KBM-7 (cell line): ENCODE results near the gene TMEM250.
A peak's percentile ranks its signal among the peaks of the same experiment; 100 is the strongest.
"Not testable (repeated sequence)": the region's sequence is repeated elsewhere in the genome, so short reads cannot be mapped to it uniquely, and the experiment has no call there.

ENCODE experiments used
- DNase-seq: peaks from one replicate; pipeline ENCODE4 v3.0.0-alpha.2; 2015
- in situ Hi-C: fragments of 300-500 bp; cut with MboI; formaldehyde crosslinking; loops from 2 replicates; pipeline ENCODE4 v1.14.3; 2020; ENCODE audit warnings: low sequenced_read_pairs, low pct_unique_long_range_greater_than_20kb, mixed read lengths

Gene TMEM250

DNA sequence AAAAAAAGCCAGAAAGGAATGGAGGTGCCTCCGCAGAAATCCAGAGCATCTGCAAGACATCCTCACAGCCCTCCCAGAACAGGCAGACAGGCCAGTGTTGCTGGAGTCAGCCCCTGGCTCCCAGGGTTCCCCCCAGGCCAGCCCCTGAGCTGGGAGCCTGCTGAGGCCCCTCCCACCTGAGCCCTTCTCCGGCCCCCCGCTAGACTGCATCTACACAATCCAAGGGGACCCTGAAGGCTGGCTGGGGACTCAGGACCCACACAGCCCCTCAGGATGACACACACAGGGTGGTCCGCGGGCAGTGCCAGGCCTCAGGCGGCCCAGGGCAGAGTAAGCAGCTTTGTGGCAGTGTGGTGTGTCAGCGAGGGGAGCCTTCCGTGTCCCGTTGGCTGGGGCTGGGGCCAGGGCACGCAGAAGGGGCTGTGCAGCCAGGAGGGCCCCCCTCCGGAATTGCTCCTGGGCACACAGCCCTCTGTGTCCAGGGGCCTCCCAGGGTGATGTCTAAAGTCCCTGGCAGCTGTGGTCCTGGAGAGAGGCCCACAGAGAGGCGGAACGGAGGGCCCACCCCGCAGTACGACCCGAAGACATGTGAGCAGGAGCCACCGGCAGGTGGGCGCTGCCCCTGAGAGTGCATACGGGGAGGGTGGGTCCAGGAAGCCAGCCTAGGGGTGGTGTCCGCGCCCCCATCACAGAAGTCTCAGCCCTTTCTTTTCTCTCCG is 2.9 kb downstream of the TMEM250 start:
- in situ Hi-C loops: no loop called here
- no peak for DNase-seq

DNA sequence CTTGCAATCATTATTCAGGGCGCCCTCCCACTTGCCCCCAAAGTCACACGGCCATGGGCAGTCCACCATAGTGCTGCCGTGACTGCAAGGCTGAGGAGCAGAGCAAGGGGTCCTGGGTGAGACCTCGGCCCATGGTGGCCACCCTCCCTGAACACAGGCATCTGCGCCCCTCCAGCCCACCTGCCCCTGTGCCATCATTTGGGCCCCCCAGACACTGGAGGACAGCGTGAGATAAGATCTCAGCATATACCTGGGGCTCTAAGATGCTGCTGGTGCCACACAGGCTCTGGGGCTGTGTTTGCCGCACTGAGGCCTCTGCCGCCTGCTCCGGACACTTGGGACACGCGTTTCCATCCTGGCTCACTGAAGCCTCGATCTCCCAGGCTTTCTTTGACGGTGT is 3.5 kb downstream of the TMEM250 start:
- in situ Hi-C loops: no loop called here
- DNase-seq: no peak

DNA sequence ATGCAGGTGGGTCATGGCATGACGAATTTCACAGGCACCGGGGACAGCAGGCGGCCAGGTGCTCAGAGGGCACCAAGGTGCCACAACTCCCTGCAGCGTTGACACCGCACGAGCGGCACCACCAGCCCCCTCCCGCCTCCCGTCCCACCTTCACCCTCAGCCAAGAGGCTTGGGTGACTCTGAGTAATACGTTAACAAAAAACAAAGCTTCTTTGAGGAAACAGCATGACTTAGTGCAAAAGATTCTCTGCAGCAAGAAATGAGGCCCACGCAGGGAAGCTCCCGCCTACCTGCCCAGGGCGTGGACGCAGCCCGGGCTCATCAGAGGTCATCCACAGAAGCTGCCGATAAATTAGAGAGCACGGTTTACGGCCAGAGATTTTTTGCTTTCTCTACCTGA is 4.1 kb downstream of the TMEM250 start:
- no peak for DNase-seq
- in situ Hi-C loops: no loop called here

DNA sequence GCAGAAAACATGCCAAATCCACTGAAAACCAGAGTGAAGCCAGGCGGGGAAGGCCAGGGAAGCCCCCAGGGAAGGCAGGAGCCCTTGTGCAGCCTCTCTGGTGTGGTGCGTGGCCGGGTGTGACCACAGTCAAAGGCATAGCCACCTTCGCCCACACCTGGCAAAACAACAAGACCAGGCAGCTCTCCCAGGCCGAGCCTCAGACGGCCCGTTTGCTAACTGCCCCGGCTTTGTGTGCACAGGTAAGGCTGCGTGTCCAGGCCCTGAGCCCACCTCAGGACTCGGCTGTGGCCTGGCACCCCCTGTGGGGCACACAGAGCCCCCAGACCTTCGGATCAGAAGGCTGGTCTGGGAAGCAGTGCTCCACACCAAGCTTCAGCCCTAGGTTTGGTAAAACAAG is 6.1 kb downstream of the TMEM250 start:
- no peak for DNase-seq
- in situ Hi-C loops: no loop called here

DNA sequence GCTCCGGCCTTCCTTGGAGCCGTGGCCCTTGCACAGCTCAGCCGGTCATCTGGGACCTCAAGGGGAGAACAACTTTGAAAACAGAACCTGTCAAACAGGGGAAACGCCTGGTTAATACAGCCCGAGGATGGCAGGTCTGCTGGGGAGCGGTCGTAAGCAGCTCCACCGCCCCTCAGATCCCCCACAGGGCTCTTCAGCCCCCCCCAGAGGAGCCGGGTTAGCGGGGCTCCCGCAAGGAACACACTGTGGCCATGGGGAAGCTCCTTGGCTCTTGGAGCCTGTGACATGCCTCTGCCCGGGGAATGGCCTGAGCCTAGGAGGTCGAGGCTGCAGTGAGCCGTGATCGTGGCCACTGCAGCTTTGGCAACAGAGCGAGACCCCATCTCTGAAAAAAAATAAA is 6.8 kb downstream of the TMEM250 start:
- DNase-seq: no peak
- in situ Hi-C loops: no loop called here

DNA sequence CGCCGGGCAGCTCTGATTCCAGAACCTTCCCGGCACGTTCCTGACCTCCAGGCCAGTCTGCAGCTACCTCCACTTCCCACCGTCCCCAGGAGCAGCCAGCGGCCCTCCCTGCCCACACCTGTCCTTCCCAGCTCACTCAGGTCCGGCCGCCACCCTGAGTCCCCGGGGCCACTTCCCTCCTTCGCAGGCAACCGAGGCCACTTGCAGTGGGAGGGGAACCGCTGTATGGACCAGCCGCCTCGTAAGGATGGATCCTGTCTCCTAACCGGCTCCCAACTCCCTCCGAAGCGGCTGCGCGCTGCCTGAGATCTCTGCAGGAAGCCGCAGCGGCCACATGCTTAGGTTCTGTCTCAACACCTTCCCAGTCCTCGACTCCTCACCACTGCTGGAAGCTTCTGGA is 7.5 kb downstream of the TMEM250 start:
- no peak for DNase-seq
- in situ Hi-C loops: no loop called here

DNA sequence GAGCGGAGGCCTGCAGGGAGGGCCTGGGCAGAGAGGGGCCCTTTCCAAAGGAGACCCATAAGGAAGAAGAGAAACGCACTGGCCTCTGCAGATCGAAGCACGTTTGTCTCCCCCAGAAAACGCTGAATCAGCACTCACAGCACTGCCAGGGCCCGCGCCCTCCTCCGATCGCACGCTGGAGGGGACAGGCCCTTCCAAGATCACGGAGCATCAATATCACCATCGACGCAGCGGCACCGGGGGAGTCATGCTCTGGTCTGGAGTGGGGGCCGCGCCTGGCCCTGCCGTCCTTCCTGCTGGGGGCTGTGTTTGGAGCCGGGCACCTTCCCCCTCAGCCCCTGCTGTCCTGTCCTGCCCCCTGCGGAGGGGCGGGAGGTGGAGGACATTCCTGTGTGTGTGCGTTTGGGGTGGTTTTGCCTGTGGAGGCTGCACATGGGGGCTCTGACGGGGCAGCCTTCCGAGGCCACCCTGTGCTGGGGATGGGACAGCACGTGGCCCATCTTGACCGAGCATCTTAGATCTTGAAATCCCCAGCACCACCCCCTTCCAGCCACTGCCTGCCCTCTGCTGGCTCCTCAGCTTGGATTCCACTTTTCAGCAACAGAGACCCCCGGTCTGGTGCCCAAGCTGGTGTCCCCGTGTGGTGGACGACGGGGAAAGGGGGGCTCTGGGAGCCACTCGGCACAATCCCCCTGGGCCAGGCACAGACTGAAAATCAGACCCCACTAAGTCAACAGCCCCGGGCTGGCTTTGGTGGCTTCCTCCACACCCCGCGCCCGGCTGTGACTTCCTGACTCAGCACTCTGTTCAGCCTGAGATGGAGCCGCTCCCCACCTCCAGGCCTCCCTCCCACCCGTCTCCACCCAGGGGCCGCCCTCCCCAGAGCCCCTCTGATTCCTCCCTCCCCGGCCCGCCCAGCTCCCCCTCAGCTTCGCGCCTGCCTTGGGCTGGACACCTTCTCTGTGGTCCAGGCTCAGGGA is 8.3 kb downstream of the TMEM250 start:
- in situ Hi-C loops: no loop called here
- DNase-seq: no peak

DNA sequence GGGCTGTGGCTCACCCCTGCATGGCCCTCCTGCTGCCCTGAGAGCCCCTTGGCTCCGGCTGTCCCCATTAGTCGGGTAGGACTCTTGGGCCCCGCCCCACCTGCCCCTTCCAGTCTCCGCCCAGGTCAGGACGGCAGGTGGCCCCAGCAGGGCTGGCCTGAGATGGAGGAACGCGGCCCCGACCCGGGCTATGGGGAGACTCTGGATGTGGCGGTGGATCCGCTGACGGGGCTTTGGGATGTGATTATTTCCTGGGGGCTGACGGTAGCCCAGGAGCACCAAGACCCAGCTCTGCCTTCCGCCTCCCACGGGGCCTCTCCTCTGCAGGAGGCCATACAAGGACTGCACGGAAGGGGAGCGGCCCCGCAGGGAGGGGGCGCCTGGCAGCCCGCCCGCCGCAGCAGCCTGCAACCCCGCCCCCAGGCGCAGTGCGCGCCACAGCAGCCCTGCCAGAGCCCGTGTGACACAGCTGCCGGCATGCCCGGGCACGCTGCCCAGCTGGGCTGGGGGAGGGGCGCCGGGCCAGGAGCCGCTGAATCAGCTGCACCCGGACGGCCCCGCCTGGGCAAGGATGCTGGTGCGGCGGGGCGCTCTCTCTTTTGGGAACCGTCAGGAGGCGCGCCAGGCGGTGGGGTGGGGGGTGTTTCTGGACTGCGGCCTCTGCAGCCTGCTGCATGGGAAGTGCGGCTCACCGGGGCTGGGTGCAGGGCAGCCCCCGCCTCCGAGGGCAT is 9.2 kb downstream of the TMEM250 start:
- in situ Hi-C loops: no loop called here
- peak; percentile 99 for DNase-seq

DNA sequence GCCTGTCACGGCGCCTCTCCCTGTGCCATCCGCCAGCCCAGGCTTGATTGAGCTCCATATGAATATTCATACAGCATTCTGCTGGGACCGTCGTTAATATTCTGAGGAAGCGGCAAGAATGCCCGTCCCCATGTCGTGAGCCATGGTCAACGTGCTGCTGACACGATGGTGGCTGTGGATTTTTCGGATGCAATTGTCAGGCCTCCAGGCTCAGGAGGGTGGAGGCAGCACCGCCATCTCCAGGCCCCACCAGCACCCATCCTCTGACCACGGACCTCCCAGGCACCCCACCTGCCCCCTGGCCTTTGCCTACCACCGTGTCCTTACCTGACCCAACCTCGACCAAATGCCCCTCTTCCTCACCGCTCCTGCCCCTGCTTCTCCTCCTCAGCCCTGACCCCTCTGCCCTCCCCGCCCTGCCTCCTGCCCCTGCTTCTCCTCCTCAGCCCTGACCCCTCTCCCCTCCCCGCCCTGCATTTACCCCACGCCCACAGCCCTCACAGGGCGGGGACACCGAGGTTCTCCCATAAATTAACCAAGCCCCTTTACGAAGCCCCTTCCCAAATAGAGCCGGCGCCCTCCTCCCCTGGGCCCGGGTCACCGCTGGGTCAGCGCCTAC is 9.9 kb downstream of the TMEM250 start:
- no peak for DNase-seq
- in situ Hi-C loops: no loop called here

DNA sequence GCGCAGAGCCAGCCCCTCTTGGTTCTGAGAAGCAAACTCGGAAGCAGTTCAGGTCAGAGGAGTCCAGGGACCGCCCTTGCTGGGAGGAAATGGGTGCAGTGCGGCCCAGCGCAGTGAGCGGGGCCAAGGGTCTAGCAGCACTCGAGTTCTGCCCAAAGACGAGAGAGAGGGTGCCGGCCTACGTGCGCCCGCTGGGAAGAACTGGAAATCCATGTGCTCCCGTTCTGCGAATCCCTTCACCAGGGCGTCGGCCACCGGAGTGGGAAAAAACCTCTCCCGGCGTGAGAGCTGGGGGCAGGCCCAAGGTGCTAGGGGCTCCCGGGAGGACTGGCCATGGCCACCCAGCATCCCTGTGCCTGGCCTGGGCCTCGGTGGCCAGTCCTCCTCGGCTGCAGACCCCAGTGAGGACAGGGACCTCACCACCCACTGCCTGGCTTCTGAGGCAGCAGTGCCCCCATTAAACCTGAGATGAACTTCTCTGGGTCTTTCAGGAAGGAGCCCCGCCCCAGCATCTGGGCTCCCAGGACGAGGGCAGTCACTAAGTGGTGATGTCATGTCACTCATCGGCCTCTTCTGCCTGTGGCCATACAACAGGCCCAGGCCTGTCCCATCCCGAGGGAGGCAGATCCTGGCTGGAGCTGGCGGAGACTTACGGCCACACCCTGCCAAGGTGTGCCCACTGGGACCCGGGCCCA is 10.6 kb downstream of the TMEM250 start:
- no peak for DNase-seq
- in situ Hi-C loops: no loop called here

DNA sequence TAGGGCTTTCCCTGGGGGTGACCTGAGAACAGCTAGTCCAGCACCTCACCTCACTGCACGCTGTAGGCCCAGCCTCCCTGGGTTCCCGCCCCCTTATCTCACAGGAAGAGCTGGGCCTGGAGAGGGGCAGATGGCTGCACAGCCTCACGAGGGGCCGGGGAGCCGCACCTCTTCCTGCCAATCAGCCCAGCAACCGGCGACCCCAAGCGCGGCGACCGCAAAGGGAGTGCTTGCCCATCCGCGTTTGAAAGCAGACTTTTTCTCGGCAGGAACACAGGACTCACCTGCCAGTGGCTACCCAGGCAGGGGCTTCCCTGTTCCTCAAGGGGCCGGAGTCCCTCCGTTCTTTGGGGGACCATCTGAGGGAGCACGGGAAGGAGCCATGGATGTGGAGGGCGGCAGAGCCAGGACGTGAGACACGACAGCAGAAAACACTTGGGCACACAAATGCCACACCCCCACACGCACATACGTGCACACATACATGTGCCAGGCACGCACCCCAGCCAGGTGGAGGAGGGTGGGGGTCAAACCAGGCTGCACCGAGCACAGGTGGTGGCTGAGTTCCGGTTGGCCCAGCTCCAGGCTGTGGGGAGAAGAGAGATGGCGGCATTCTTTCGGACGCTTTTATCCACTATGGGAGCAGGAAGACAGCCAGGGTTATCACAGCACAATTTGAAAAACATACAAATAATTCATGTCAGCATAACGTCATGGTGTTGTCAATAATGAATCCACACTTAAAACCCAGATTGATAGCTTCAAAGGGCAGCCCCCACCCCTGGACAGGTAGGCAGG is 11.3 kb downstream of the TMEM250 start:
- in situ Hi-C loops: no loop called here
- DNase-seq: peak; percentile 82

DNA sequence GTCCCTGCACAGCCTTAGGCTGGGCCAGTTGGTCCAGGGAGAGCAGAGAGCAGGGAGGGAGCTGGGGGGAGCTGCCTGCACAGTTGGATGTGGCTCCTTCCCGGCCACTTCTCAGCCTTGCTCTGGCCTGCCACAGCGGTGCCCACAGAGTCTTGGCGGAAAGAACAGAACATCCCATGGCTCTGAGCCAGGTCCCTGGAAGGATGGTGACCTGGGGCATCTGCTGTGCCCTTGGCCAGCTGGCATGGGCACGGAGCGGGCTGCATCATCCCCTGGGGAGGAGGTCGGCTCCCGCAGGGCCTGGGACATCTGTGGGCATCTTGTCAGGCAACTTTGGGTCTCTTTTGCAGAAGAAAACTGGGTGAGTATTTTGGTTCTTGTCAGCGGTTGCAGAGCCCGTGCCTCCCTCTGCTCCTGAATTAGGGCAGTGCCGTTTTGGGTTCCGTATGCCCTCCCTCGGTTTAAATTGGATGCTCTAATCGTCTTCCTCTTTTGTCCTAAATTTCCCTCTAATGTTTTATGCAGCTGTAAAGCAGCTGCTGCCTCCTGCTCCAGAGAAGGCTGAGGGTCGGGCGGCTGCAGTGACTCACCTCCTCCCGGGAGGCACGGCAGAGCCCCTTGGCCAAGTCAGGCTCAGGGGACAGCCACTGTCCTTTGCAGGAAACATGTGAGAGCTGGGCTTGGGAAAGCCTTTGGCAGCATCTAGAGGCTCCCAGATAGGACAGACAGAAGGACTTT is 13.1 kb downstream of the TMEM250 start:
- in situ Hi-C loops: no loop called here
- DNase-seq: peak; percentile 69

DNA sequence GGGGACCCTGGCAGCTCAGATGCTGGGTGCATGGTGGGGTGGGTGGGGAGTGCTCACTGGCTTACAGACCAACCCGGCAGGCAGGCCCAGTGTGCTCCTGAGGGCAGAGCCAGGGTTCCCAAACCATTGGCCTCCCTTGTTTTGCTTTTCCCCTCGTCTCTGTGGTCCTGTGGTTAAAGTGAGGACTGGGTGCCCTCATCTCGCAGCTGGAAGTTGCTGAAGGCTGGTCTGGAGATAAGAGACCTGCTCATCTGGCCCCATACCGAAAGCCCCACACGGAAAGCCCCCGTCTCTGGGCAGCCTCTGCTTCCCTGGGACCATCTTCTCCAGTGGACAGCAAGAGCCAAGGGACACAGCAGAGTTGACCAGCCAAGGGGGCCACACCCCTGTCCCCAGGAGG is 13.8 kb downstream of the TMEM250 start:
- in situ Hi-C loops: no loop called here
- DNase-seq: no peak

DNA sequence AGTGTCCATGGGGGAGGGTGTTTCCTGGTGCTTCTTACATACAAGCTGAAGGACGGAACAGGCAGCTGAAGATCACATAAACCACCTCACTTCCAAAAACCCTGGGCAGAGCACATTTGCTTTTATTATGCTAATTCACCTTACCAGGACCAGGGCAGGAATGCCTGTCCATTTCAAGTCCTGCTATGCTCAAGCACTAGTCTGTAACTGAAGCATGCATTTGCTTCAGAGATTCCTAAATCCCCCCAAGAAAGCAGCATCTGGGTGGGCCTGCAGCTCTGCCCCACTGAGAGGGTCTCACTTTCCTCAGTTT is 14.2 kb downstream of the TMEM250 start:
- in situ Hi-C loops: no loop called here
- DNase-seq: no peak

DNA sequence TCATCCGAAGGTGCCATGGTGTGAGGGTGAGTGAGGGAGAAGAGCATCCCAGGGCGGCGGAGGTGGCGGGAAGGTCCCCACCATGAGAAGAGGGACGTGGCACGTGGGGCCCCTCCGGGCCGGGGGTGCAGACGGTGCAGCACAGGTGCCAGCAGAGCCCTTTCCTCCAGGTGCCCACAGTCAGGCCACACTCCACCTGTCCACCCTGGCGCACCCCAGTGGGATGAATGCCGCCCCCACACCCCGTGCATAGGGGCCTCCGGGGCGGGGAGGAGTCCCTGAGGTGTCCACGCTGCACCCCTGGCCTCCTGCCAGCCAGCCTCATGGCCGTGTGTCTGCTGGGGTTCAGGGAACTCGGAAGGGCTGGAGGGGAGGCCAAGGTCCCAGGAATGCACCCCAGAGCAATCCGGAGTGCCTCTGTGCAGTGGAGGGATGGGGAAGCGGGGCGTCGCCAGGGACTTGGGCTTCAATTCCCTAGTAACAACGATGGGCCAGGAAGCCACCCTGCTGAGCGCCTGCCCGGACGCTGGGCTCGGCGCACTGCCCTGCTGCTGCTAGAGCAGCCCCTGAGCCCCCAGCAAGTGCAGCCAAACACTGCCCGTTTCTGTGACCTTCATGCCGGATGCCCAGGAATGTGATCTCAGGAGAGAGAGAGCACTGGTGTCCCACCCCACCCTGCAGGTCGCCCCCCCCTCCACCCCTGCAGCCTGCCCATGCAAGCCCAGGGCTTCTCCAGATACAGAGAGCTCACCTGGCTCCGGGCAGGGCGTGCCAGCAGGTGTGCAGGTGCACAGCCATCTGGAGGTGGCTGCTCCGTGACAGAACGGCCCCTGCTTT is 14.8 kb downstream of the TMEM250 start:
- in situ Hi-C loops: no loop called here
- no peak for DNase-seq

DNA sequence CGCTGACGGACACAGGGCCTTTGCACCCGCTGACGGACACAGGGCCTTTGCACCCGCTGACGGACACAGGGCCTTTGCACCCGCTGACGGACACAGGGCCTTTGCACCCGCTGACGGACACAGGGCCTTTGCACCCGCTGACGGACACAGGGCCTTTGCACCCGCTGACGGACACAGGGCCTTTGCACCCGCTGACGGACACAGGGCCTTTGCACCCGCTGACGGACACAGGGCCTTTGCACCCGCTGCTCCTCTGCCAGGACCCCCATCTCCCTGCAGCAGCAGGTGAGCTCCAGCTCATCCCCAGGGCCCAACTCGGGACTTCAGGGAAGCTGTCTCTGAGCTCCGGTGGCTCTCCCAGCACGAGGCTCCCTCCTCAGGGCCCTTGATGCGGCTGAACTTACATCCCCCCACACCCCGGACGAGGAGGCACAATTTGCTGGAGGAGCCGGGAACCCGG is 17.0 kb downstream of the TMEM250 start:
- DNase-seq, in situ Hi-C loops: not testable (repeated sequence)
